GM21576 (cell line): Measurements from ENCODE around the gene MN1.

Experiments used
- ATAC-seq: cut with Tn5 transposase; IDR thresholded peaks from one replicate; pipeline ENCODE4 v1.9.1; 2021; ENCODE audit warnings: mild to moderate bottlenecking, moderate library complexity; ENCODE audit not compliant: unreplicated experiment

Gene MN1

DNA sequence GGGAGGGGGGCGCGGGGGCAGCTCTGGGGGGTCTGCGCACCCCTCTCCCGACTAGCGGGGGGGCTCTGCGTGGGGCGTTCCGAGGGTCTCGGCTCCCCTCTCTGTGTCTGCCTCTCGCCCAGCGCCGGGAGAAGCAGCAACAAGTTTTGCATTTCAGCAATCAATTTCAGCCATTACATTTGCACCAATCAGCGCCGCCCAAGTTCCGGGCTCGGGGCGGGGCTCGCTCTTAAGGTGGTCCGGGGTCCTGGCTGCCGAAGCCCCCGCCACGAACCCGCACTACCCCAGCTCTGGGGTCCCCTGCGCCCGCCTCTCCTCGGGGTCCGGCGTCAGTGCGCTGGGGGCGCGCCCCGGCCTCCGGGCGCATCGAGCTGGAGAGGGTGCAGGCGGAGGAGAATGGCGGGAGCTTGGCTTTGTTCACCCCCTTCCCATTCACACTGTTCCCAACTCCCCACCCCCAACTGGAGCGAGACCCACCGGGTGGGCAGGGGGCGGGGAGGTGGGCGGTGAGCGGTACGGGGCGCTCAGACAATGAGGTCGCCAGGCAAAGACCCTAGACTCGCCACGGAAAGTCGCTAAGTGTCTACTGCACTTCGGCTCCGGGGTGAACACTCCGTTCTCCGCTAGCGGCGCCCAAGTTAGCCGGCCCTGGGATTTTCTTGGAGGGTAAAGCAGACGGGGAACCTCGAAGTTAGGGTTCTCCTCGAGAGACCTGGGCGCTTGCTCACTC lies at the start of gene MN1:
MN1 (minus strand) TSS at position 141 of the 730 bp plus-strand sequence. CDS start 1,213 bp downstream, outside the sequence.
- ATAC-seq: no peak

DNA sequence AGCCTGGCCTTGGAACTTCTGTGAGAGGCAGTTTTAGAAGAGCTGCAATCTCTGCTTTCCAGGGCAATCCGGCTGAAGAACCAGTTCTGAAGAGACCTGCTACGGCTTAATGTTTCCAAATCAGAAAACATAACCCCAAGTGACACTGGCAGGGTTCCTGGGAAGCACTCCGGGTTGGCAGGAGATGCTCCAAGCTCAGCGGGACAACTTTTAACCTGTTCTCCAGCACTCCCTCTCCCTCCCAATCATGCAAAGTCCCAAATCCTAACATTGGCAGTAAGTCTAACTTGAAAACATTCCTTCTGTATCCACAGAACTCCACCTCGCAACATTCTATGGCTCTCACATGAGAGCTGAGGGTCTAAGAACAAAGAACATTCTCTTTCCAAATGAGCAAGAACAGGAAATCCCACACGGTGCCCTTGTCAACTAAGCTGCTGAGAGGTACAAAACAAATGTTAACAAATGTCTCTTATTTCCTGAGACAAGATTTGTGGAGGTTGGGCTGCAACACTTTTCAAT lies 48.5 kb upstream of the MN1 start:
- no peak for ATAC-seq

DNA sequence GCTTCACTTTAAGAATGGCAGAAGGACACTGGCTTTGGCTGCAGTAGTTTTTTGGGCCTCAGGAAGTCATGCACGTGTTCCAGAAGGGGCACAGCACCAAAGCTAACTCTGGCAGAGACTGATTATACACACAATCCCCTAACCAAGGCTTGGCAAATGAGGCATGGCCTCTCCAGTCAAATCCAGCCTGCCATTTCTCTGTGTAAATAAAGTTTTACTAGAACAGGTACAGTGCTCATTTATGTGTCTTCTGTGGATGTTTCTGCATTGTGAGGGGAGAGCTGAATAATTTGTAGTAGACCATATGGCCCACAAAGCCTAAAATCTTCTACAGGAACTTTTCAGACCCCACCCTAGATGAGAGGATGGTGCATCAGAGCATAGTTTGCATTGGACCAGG lies 46.4 kb upstream of the MN1 start:
- ATAC-seq: no peak

DNA sequence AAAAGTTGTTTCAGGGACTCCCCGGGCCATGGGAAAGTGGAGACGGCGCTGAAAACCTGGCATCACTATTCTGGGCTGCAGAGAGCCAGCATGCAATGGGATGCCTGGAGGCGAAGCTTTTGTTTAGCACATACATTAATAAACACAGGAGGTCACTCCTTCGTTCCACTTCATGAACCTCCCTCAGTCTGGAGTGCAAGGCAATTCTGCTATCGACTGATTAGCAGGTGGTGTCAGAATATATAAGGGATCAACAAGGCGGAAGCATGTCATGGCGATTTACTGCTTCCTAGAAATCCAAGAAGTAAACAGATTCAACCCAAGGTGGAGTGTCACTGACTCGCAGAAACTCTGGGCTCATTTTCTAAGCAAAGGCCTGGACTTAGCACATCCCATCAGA lies 45.4 kb upstream of the MN1 start:
- ATAC-seq: no peak

DNA sequence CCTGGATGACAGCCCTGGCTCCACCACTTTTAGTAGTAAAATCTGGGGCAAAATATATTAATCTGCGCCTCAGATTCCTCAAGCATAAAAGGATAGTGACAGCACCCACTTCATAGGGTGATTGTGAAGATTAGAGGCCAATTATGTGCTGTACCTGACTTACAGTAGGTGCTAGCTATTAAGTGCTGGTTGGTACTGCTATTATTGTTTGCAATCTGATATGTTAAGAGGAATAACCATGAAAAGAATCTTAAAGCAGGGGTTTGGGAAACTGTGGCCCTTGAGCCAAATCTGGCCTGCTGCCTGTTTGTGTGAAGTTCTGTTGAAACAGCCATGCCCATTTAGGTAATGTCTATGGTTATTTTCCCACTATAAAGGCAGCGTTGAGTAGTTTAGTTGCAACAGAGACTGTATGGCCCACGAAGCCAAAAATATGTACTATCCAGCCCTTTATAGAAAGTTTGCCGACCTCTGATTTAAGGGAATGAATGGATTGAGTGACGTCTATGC lies 44.7 kb upstream of the MN1 start:
- no peak for ATAC-seq

DNA sequence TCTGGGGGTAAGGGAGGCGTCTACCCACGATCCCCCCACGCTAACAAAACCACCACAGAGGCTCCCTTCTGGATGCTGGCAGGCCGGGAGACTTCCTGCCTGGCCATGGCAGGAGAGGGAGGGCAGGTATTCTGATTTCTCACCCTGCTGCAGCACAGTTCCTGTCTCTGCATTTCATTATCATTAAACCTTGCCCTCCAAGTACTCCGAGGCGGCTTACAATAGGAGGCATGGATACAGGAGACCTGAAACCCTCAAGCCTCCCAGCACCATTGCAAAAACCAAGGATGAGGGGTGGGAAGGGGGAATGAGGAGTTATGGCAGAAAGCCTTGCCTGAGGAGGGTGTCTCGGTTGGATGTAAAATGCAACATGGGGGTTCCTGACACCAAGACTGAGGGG lies 44.1 kb upstream of the MN1 start:
- no peak for ATAC-seq

DNA sequence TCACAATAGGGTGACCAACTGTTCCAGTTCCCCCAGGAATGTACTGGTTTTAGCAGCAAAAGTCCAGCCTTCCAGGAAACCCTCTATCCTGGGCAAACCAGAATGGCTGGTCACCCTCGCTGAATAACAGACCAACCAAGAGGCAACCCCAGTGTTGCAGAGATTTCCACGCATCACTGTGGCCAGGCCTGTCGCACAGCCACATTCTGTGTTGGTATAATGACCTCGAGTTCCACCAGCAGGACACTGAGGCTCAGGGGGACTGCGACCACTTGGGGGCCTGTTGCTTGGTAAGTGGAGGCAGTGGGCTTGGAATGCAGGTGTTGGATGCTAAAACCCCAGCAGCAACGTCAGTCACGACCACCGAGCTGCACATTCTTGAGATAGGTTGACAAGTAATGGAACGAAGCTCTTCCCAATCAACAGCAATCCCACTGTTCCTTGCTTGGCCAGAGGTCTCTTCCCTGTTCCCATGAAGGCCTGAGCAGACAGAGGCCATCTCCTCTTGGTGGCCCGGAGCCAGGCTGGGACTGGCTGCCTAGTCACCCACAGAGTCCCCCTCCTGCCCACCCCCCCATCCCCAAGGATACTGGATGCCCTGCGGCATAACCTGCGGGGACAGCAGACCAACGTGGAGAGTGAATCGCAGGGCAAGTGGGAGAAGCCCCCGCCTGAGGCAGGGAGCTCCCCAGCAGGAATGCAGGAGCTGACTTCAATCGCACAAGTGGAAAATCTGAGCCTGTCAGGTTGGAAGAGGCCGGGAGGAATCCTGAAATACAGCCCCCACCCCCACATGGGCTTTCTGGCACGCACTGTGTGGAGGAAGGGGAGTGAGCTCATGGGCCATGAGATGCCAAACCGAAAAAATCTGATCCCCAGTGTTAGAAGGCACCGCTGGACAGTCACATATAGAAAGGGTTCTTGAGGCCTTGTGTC lies 43.4 kb upstream of the MN1 start:
- ATAC-seq: no peak

DNA sequence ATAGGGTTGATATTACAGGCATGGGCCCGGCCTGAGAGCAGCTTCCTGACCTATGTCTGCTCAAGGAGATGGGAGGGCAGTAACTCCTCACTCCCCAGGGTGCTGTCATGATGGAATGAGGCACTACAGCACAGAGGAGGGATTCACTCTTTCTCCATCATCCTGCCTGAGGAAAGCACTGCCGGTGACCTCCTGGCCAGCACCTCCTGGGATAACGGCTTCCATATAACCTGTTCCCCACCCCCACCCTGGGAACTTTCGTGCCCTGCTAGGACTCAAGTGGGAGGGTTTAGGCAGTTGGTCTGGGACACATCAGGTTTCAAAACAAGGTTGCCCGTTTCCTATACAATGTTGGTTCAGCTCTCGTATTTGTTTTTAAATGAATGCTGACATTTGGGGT lies 42.7 kb upstream of the MN1 start:
- ATAC-seq: no peak

DNA sequence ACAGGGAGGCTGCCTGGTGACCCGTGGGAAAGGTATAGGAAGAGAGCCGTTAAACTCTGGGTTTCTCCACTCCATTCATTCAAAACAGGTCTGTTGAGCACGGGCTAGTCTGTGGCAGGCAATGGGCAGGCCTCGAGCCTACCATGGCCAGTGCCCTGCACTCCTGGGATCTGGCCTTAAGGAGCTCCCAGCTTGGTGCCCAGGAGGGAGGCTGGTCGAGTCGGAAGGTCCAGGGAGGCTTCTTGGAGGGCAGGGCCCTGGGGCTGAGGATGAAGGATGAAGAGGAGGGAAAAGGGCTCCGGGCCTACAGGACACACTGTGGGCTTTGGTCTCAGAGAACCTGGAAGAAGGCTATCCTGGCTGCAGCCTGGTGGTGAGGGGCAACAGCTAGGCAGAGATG lies 41.9 kb upstream of the MN1 start:
- ATAC-seq: no peak

DNA sequence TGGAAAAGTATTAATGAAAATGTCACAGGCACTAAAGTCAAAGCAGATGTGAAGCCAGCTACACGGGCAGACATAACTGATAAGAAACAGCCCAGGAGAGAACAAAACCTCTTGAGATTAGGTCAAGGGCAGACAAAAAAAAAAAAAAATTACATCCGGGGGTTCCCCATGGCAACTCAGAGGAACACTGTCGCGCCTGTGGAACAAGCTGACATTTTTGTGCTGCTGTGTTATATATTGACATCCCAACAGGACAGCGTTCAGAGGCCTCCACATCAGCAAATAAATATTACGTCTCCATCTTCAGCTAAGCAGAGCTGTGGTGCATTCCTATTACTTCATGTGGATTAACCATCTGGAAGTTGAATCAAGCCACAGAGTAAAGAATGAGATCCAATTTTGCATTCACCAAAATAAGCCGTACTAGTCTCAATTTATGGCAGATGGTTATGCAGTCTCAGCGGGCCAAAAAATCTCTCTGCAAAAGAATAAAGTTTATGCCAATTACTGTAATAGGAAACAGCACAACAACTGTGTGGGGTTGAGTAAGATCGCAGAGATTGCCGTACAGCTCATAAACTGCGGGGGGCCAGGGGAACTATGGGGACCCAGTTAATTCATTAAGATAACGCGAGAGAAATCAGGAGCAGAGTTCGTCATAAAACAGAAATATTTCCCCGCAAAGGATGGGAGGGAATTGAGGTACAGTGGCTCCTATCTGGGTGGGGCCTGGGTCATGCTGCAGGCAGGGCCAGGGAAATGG lies 41.3 kb upstream of the MN1 start:
- no peak for ATAC-seq

DNA sequence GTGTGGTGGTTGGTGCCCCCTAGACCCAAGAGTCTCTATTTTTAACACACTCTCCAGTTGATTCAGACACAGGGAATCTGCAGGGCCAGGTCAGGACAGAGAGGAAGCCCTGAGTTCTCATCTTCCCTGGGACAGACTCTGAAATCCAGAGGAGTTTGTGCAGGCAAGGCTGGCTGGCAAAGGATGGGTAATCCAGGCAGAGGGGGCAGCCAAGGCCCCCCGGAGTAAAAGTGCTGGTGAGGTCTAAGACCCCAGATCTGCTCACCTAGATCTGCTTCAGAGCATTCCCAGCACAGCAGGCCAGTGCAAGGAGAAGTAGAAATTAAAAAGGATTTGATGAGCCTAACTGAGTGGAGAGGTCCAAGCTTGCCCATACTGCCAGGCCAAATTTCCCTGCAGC lies 40.6 kb upstream of the MN1 start:
- ATAC-seq: no peak

DNA sequence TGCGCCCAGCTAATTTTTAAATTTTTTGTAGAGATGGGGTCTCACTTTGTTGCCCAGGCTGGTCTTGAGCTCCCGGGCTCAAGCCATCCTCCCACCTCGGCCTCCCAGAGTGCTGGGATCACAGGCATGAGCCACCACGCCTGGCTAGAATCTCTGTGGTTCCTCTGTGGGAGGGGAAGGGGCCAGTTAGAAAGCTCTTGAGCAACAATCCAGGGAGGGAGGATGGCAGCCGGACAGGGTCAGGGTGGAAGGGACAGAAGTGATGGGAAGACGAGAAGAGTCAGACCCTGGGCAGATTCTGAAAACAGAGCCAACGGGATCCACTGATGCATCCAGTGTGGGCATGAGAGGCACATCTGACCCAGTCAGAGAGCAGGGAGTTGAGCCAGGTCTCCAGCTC lies 38.9 kb upstream of the MN1 start:
- ATAC-seq: no peak

DNA sequence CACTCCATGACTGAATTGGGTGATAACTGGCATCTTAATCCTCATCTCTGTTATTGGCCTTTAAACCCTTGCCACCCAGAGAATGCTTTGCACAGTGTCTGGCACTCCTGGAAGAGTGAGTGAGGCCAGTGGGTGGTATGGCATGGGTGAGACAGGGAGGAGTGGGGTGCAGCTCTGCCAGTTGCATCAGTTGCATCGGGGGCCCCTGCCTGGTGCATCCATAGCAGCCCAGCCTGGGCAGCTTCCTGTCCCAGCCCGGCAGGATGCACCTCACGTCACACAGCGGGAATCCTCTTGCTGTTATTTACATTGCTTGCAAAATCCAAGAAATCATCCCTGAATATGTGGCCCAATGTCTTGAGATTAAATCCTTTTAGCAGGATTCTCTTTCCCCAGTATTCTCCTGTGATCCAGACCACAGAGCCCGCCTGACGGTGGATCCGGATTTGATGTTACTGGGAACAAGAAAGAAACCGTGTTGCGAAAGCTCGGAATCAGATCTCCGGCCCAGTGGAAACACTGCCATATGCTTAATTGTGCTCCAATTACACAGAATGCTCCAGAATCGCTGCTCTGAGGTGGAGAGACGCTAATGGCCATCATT lies 37.6 kb upstream of the MN1 start:
- no peak for ATAC-seq

DNA sequence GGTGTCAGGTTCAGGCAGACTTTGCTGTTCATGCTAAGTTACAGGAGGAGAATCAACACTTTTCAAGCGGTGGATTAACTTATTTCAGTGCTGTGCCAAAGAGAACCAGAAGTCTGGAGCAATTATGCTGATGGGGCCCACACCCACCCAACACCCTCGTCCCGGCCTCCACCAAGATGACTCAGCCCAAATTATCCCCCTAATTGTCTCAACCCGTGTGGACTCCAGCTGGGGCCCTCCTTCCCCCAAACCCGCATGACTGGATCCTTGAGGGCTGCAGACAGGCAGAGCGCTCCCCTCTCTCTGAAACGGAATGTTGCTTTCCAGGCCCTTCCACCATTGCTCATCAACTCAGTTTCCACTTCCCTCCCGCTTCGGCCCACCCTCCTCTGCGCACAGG lies 34.6 kb upstream of the MN1 start:
- ATAC-seq: no peak

DNA sequence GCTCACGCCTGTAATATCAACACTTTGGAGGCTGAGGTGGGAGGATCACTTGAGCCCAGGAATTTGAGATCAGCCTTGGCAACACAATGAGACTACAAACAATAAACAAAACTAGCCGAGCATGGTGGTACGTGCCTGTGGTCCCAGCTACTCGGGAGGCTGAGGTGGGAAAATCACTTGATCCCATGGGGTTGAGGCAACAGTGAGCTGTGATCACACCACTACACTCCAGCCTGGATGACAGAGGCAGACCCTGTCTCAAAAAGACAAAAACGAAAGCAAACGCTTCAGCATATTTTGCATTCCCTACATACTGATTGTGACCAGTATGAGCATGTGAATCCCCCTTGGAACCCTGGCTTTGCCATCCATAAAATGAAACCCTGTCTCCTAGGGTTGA lies 33.9 kb upstream of the MN1 start:
- ATAC-seq: no peak

DNA sequence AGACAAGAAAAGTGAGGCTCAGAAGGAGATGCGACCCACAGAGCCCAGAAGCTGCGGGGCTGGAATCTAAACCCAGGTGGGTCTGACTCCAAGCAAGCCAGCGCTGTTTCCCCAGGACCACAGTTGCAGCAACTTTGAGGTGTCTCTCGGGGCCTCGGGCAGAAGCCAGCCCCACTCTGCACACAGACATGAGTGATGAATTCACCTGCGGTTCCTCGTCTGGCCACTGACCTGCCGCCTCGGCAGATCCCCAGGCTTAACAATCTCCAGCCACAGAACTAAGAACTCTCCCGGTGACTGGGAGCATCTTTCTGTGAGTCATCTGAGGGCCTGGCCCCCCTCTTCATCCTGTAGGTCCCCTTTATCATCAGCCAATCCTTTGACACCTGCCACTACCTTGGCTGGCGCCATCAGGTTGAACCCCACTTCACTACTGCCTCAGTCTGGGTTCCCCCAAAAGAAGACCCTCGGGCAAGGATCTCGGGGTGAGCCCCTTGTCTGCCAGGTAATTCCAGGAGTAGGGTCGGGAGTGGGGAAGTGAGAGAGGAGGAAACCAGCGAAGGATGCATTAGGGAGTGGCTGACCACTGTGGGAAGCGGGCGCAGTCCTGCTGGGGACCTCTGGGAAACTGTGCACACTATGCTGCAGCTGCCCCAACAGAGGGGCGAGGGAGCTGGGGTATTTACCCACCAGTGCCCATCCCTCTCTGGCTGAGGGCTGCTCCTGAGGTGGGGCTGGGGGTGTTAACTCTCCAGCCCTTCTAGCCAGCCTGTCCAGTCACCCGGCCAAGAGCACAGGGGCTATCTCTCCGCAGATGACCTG lies 33.0 kb upstream of the MN1 start:
- no peak for ATAC-seq

DNA sequence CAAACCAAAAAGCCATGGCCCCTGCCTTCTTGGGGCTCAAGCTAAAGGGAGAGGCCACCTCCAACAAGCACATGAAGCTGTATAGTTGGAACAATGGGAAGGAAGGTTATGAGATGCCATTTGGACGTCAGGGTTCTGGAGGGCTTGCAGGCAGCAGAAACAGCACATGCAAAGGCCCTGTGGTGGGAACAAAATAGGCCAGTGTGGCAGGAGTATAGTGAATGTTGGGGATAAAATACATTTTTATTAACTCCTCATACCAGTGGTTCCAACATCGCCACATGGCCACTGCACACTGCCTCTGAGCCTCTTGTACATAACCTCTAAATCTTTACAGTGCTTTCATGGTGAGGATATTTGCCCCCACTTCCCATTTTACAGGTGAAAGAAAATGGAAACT lies 32.2 kb upstream of the MN1 start:
- ATAC-seq: no peak

DNA sequence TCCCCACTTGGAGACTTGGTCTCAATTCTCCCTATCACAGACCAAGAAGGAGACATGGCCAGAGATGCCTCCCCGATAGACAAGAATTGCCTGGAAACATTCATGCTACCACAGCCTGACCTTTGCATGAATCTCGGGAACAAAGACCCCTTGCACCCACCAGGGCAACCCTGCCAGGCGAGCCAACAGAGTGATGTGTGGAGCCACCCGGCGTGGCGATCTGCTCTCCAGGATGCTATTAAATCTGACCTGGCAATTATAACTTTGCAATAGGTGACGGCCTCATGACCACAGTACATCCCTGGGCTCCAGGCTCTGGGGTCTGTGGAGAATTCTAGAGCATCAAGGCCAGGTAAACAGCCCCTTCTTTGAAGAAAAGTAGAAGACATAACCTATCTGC lies 31.1 kb upstream of the MN1 start:
- no peak for ATAC-seq

DNA sequence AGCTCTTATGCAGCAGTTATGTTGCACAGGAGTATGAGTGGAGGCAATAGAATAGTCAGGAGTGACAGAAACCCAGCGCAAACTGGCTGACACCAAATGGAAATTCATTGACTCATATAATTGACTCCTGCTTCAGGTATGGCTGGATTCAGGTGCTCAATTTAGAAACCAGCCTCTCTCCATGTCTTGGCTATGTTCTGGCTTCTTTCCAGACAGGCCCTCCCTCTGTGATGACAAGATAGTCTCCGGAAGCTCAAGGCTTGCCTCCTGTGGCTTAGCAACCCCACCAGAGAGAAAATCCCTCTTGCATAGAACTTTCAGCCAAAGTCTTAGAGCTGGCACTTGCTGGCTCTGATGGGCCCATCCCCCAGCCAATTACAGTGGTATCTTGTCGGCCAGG lies 28.1 kb upstream of the MN1 start:
- ATAC-seq: no peak
